Measurements from ENCODE around the gene MLC1.

- no peak for TF ChIP-seq CTCF (conservative IDR thresholded peaks at IDR 0.05; ENCODE audit: low read length)
- TF ChIP-seq EZH2phosphoT487 (IDR thresholded peaks at IDR 0.05; ENCODE audit: borderline replicate concordance), result no peak
These were observed 44.5 kb downstream of the MLC1 start for GRCh38 chr22:50040717-50041116.
